Amniotic epithelial cell (primary cell): Measurements from ENCODE around the gene REPIN1.
"Not testable (repeated sequence)": the region's sequence is repeated elsewhere in the genome, so short reads cannot be mapped to it uniquely, and the experiment has no call there.

Experiments
- DNase-seq: peaks from one replicate; pipeline ENCODE4 v3.0.0-alpha.2; 2010; ENCODE audit warnings: low read depth

The REPIN1 gene

DNA sequence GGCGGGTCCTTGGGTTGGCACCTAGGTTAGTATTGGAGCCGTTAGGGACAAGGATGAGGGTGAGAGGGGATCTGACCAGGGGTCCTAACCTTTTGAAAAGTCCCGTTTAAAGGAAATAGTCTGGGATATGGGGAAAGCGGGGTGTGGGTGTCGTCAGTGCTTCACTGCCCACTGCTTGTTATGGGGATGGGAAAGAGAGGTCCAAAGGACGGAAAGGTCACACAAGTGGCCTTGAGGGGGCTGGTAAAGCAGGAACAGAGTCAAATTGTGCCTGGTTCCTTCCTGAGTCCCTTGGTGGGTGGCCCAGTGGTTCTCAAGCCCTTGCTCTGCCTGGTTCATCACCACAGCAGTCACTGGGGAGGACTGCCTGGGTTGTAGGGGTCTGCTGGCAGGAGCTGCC lies 7.9 kb downstream of the REPIN1 start:
- DNase-seq = no peak

DNA sequence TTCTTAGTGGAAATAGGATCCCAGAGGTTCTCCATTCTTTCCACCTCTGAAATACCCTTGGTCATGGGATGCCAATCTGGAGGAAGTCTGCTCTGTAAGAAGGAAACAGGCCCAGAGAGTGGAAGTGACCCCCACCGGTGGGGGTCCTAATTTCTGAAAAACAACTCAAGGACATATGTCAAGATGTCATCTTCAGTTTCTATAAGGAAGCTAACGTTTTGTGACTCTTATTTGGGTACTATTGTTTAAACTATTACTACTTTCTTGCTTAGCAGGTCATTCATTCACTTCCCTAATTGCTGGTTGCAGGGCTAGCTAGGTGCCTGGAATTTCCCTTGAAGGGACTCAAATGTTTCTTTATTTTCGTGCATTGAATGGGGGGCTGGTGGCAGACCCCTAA lies 8.6 kb downstream of the REPIN1 start:
- DNase-seq = no peak

DNA sequence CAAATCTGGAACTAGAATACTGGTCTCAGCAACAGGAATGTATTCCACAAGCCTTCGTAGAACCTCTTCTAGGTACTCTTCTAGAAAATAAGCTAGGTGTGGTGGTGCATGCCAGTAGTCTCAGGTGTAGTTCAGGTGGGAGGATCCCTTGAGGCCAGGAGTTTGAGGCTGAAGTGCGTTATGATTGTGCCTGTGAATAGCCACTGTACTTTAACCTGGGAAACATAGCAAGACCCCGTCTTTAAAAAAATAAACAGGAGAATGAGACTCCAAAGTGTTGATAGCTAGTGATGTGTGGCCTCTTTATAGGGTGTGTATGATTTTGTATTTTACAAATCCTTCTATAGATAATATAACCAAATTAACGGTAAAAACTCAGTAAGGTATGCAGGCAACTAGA lies 9.0 kb downstream of the REPIN1 start:
- no peak for DNase-seq

DNA sequence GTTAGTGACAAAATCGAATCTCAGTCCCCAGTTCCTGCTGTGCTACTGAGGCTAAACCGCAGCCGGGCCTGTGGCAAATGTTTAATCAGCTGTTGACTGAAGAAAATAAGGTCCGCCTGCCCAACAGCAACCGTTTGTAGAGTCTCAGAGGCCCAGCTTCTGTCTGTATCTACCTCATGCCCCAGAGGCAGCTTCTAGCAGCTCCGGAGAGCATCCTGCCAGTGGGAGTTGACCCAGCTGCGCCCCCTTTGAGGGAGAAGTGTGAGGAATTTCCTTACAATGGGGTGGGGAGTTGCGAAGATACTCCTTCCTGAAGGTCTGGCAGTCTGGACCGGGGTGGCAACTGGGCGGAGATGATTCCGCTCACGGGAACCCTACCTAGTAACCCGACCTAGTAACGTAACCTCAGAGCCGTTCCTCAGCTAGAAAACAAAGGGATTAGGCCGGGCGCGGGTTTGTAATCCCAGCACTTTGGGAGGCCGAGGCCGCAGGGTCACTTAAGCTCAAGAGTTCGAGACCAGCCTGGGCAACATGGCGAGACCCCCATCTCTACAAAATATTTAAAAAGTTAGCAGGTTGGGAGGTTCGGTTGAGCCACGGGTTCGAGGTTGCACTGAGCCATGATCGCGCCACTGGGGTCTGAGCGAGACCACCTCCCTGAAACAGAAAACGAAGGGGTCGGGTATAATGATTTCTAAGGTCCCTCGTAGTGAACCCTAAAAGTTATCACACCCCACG lies 9.7 kb downstream of the REPIN1 start:
- peak; percentile 76 for DNase-seq

DNA sequence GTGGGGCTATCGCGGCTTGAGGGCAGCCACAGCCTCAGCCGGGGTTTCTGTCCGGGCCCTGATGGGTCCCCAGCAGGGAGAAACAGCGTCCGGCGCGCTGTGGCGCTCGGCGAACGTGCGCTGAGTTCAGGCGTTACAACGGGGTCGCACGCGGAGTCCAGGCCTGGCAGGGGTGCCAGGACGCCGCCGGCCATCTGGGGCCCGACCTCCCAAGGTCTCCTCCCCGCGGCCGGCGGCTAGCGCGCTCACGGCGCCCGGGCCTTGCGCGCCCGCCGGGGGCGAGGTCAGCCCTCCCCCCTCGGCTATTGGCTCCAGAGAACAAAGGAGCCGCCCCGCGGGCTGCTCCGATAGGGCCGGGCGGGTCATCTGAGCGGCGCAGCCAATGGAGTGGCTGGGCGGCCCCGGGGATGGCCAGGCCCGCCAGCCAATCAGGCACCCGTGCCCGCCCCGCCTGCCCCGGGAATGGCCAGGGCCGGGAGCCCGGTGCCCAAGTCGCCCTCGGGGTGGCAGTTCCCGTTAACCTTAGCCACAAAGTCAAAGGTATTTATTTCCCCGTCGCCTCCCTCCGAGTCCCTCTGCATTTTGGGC lies 10.3 kb downstream of the REPIN1 start, which contains the start of gene ZNF775:
TSS of gene ZNF775 (plus strand) at position 478 of the 588 bp plus-strand sequence. CDS start 9,141 bp downstream, outside the sequence.
- DNase-seq = peak; percentile 88

DNA sequence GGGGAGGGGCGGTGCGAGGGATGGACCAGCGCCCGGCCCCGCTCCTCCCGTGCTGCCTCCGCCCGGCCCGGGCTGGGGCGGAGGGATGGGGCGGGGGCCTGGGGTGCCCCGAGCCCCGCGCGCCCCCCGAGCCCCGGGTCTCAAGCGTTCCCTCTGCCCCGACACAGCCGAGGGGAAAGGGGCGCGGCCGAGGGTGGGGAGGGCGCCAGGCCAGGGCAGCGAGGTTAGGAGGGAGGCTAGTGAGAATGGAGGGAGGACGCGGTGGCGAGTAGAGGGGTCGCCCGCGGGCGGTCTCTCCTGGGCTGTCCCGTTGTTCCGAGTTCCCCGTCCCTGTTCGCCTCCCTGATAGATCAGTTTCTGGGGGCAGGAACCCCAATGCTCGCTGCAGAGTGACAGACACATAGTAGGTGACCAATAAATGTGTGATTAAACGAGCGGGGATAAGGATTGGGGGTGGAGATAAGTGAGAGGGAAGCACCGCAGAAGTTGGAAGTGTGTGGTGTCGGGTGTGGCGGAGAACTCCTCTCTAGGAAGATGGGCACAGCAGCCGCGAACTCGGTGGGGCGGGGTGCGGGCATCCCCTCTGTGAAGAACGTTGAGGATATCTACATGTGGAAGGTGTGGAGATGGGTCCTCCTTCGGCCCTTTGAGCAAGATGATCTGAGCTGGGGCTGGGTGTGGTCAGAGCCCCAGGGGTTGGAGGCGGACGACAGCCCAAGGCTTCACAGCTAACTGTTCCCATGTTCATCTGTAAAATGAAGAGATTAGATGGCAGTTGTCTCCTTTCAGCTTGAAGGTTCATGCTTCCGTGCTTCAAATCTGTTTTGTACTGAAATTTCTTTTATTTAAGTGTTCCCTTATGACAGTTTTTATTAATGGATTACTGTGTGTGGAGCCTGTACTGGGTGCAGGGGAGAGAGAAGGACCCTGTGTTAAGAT lies 11.1 kb downstream of the REPIN1 start:
- no peak for DNase-seq

DNA sequence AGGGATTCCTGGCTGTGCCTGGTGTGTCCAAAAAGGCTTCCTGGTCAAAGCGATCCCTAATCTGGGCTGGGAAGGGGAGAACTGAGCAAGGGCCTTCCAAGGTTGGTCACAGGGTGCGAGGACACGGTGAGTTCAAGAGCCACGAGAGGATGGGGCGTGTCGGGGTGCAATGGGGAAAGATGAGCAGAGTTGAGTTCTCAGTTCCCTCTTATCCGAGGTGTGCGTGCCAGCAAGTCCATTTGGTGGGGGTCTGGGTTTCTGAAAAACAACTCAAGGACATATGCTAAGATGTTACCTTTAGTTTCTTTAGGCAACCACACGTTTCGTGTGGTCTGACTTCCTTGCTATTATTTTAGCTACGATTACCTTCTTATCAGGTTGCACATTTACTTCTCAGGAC lies 11.8 kb downstream of the REPIN1 start:
- no peak for DNase-seq

DNA sequence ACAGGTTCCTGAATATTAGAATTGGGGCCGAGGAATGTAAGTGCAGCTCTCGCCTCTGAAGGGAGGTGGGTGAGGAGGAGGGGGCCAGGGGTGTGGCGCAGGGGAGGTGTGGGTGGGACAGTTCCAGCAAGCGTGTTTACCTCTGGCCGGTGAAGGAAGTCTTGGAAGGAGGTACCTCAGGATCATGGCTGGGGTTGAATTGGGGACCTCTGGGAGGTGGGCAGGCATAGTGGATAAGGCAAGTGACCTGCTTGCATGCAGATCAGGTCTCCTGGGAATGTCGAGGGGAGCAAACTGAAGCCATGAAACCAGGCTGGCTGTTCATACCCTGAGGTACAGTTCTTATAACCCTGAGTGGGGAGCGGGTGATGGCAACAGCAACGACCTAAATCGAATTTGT lies 12.5 kb downstream of the REPIN1 start:
- no peak for DNase-seq

DNA sequence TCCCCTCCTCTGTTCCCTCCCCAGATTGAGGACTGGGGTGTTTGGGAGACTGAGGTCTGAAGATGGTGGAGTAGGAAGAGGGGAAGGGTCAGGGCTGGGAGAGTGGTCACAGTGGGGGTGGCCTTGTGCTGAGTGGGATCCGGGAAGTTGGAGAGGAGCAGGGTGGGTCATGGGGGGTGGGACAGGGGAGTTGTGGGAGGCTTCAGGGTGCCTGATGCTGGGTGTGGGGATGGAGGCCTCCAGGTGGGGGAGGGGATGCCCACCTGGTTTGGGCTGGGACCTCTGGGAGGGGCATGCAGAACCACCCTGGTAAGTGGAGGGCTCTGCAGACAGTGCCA lies 13.1 kb downstream of the REPIN1 start:
- no peak for DNase-seq

DNA sequence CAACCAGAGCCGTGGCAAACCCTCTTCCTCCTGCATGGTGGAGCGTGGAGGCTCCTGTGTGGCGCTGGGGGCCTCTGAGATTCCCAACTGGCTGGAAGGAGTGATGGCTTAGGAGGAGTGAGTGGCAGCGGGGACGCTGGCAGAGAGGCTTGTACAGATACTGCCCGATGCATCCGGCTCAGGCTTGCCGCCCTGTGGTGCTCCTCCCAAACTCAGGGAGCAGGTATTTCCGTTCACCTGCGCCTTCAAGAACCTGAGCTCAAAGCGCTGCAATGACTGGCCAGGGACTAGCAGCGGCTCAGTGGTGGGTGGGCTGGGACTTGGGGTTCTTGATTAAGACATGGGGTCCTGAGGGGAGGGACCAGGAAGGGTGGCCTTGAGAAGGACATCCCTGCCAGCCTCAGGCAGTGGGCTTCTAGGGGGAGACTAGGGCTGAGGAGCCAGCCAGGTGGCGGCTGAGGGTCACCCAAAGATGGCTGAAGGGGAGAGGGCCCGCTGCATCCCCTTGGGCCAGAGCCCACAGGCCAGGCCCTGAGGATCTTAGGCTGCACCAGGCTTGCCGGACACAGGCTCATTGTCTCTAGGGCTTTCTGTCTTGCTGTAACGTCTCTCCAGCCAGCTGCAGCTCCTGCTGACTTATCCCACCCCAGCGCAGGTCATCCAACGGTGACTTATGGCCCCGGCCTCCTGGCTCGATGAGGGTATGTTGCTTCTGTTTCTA lies 13.7 kb downstream of the REPIN1 start:
- DNase-seq = no peak

DNA sequence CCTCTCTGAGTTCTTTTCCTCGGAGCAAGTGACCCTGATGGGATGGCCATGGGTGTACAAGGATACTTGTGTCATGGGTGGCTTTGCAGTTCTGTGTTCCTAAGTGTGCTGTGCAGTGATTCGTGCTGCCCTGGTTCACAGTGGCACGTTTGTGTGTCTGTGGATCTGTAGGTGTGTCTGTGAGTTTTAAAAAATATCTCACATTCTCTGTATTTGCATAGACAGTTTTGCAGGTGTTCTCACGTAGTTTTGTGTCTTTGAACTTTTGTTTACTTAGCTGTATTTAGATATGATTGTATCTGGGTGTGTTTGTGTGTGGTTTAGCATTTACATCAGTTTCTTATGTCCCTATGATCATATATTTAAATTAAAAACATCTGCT lies 14.2 kb downstream of the REPIN1 start:
- DNase-seq = no peak

DNA sequence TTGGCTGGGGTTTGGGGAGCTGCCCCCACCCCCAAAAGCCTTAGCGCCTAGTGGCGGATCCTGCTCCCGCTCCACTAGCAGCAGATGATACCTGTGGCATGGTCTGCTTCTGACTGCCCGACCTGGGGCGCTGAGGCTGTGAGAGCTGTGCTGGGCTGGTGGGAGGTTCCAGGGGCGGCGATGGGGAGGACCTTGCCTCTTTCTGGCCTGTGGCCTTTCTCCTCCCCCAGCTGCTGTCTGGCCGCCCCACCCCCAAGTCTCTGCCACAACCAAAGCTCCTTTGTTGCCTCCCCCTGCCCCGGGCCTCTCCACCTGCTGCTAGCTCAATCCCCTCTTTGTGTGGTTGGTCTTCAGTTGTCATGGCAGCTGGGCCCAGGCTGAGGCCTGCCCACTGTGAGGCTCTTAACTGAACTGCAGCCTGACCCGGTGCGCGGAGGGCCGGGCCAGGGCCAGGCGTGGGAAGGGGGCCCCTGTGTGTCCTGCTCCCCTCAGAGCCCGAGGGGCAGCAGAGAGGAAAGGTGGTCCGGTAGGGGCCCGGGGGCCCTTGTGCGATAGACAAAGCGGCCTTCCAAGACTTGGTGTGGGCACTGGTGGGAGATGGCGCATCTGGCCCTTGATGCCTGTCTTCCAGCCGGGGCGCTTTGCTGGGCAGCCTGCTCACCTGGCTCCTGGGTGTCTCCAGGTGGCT lies 15.2 kb downstream of the REPIN1 start:
- DNase-seq = peak; percentile 27

DNA sequence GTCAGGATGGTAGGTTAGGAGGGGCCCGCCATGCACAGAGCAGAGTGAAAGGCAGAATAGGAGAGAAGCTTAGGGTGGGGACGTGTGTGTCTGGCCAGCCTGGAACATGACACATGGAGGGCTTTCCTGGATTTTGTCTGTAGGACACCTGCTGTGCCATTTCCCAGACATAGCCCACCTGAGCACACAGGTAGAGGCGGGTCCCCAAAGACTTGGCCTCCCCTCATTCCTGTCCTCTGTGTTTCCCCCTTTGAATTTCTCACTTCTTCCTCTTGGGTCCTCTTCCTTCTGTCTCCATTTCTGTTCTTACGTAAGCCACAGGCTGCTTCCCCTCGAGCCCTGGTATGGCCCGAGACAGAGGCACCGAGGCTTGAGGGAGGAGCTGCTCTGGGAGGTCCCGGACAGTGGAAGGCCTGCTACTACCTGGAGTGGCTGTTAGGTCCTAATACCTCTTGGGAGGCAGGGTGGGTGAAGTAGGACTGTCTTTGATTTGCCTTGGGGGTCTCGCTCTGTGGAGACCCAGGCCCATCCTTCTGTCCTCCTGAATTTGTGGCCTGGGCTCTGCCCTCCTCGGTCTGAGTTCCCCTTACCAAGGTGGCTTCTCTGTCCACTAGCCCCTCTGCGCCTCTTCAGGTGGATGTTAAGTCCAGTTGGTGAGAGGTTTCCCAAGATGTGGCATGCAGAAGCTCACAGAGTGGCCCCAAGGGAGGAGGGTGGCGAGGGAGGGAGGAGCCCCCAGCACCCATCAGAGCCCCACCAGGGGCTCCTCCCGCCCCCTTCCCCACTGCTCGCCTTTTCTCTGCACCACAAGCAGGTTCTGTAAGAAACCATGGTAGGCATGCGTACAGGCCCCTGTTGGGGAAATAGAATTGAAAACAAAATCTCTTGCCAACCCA lies 16.0 kb downstream of the REPIN1 start:
- DNase-seq = no peak

DNA sequence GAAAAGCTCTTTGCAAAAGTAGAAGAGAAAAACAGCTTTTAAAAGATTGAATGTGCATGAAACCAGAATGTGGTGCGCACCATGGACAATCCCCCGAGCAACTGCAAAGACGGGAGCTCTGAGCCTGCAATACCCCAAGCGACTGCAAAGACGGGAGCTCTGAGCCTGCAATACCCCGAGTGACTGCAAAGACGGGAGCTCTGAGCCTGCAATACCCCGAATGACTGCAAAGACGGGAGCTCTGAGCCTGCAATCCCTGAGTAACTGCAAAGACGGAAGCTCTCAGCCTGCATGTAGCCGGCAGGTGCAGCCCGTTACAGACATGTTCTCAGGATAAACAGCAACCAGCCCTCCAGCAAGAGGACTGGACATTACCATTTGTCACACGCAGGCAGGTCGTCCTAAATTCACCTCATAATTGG lies 16.7 kb downstream of the REPIN1 start:
- no peak for DNase-seq

DNA sequence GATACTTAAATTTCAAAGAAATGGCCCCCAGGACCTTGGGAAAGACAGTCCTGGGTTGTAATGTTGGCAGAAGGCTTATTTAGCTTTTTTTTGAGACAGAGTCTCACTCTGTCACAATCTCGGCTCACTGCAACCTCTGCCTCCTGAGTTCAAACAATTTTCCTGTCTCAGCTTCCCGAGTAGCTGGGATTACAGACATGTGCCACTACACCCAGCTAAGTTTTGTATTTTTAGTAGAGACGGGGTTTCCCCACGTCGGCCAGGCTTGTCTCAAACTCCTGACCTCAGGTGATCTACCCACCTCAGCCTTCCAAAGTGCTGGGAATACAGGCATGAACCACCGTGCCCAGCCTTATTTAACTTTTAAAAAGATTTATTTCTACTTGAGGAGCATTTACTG lies 17.3 kb downstream of the REPIN1 start:
- not testable (repeated sequence) for DNase-seq

DNA sequence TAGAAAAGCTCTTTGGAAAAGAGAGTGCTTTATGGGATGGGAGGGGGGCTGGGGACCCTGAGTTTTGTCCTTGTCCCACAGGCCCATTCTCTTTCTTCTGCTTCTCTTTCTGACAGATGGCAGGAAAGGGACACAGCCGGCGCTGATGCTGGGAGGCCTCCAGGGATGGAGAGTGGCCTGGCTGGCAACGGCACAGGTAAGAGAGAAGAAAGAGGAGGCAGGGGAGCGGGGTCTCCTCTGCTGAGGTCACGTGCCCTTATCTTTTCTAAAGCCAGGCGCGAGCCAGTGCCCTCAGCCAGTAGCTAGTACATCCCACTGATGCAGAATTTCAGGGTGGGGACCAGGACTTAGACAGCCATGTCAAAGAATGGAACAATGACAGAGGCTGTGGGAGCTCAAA lies 19.7 kb downstream of the REPIN1 start:
- no peak for DNase-seq

DNA sequence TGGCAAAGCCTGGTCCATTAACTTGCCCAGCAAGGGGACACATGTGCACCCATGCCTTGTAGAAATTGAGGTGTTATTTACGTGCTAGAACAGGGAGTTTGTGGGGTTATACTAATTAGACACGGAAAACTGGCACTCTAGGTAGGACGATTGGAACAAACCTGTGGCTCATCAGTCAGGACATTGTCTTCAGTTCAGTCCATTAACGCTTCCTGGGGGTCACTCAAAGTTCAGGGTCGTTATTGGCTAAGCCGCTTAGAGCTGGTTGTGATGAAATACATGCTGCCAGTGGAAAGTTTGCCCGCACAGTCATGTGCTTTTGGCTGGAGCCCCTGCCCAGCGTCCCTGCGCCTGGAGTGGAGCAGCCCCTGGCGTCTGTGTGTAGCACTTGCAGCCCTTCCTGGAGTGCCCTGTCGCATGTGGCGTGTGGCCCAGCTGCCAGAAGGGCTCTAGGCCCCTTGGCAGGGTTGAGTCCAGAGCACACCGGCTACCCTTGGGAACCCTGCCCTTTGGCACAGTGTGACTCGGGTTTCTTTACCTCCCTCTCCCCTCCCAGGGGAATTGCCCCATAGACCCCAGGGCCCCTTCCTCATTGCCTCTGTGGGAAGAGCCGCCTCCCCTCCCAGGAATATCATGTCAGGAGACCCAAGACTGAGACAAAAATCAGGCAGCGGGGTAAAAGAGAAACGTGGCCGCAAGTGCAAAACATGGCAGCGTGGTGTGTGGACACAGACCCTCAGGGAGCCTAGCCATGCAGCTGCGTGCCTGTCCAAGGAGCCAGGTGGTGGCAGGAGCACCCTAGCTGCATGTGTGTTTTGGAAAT lies 20.3 kb downstream of the REPIN1 start:
- DNase-seq = peak; percentile 73

DNA sequence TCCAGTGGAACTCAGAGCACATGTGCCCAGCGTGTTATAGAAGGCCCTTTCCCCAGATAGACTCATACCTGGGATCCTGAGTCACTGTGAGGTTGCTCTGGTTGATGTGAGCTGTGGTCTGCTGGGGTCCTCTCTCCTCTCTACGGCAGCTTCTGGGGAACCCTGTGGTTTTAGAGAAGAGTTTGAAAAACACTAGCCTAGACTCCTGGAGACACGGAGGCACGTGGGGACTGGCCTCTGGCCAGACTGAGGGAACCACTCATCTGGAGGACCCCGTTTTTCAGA lies 20.9 kb downstream of the REPIN1 start:
- DNase-seq = no peak

DNA sequence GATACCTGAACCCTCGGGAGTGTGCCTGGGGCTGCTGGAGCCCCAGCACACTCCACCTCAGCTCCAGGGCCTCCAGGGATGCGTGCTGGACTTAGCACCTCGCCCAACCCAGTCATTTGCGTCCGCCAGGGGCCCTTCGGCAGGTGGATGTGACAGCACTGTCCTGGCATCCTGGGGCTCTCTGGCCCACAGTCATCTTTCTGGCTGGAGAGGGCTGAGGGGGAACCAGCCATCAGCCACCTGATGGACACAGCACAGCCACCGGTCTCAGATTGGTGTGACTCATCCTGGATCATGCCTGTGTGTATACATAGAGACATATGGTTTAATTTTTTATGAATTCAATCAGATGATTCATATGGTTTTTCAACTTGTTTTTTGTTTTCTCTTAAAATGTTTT lies 21.6 kb downstream of the REPIN1 start:
- DNase-seq = no peak

DNA sequence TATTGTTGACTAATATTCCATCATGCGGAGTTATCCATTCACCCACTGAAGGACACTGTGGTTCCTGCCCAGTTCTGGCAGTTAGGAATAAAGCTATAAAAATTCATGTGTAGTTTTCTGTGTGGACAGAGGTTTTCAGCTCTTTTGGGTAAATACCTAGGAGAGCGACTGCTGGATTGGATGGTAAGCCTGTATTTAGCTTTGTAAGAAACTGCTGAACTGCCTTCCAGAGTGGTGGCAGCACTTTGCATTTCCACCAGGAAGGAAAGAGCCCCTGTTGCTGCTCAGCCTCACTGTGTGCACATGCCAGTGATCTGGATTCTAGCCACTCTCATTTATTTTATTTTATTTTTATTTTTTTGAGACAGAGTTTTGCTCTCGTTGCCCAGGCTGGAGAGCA lies 24.7 kb downstream of the REPIN1 start:
- no peak for DNase-seq
